ENCODE data around the gene DCST2.

GRCh38 chr1:155075535-155075934 lies 42.0 kb upstream of the DCST2 start:
- TF ChIP-seq, protein P1, sequence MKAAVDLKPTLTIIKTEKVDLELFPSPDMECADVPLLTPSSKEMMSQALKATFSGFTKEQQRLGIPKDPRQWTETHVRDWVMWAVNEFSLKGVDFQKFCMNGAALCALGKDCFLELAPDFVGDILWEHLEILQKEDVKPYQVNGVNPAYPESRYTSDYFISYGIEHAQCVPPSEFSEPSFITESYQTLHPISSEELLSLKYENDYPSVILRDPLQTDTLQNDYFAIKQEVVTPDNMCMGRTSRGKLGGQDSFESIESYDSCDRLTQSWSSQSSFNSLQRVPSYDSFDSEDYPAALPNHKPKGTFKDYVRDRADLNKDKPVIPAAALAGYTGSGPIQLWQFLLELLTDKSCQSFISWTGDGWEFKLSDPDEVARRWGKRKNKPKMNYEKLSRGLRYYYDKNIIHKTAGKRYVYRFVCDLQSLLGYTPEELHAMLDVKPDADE (conservative IDR thresholded peaks at IDR 0.05; ENCODE audit: control insufficient read depth, low read depth, low read length), result no peak
- TF ChIP-seq ELF2 (CRISPR knock-in tag; IDR thresholded peaks at IDR 0.05) (no peak), CREM (IDR thresholded peaks at IDR 0.05; ENCODE audit: low read depth) (no peak)

Data from K562 (cell line).